ENCODE measurements around the gene GAMT. TPM values are rescaled to one million over a fixed set of nuclear protein-coding genes. Genes with fewer than 3 reads are reported as not detected.

Gene GAMT
- total and polyA plus RNA-seq, 2 donors (not counting 1 experiment from before 2014, with no cell fraction given): 20.0 to 44.1 TPM

- H3K36me3 ChIP-seq (ENCODE audit: control insufficient read depth, insufficient read depth, low read length): peaks cover 18% of the 10 kb centered on the region
- no peaks in the 10 kb centered on the region for H3K9me3 ChIP-seq (ENCODE audit: control insufficient read depth, insufficient read depth, low read depth, low read length)
- DNase-seq (ENCODE audit: low read depth in 2 of 2): peak; percentile 65 to 66
- peaks cover 3% of the 10 kb centered on the region for H4K20me1 ChIP-seq (ENCODE audit: control insufficient read depth, extremely low read depth, insufficient read depth, low read length)
- H3K4me1 ChIP-seq (ENCODE audit: control insufficient read depth, extremely low read depth, insufficient read depth, low read length): peaks cover 40% of the 10 kb centered on the region
- no peaks in the 10 kb centered on the region for H3K27me3 ChIP-seq (ENCODE audit: control insufficient read depth, insufficient read depth, low read length)
- peak overlapping the region; percentile 74 for H3K27ac ChIP-seq (ENCODE audit: insufficient read depth, low read length)
- H3K4me2 ChIP-seq (ENCODE audit: extremely low read depth, insufficient read depth, low read length): peak overlapping the region; percentile 48
- H3K9ac ChIP-seq (ENCODE audit: insufficient read depth, low read length): peak overlapping the region; percentile 54
- peaks cover 83% of the 10 kb centered on the region for H3K79me2 ChIP-seq (ENCODE audit: control insufficient read depth, insufficient read depth, low read length)
- peak overlapping the region in 1 of 4 experiments; percentile 22 for H3K4me3 ChIP-seq (replicated peaks in 1 of 4; ENCODE audit: control extremely low read depth in 1 of 4, insufficient read depth in 1 of 4, low read depth in 3 of 4, low read length in 4 of 4)
- H2AFZ ChIP-seq (ENCODE audit: low read length): no peak overlapping the region
- TF ChIP-seq EZH2 (IDR thresholded peaks at IDR 0.05; ENCODE audit: low read length, missing control alignments) (no peak), CTCF (conservative IDR thresholded peaks at IDR 0.05 in 1 of 2, IDR thresholded peaks at IDR 0.05 in 1 of 2; ENCODE audit: low read depth in 1 of 2, low read length in 2 of 2) (no peak)
These were observed 10.2 kb upstream of the GAMT start for GRCh38 chr19:1411255-1412191.

GRCh38 chr19:1410789-1411188 is 9.4 kb upstream of the GAMT start:
- H3K4me2 ChIP-seq (ENCODE audit: extremely low read depth, insufficient read depth, low read length): peak overlapping the region; percentile 82

More at GRCh38 chr19:1410789-1411188, 9.4 kb upstream of the GAMT start:
- peak overlapping the region; percentile 36 for H3K9ac ChIP-seq (ENCODE audit: insufficient read depth, low read length)
- no peaks in the 10 kb centered on the region for H3K27me3 ChIP-seq (ENCODE audit: control insufficient read depth, insufficient read depth, low read length)
- DNase-seq (ENCODE audit: low read depth in 2 of 2): no peak
- peaks cover 3% of the 10 kb centered on the region for H4K20me1 ChIP-seq (ENCODE audit: control insufficient read depth, extremely low read depth, insufficient read depth, low read length)
- H3K79me2 ChIP-seq (ENCODE audit: control insufficient read depth, insufficient read depth, low read length): peaks cover 76% of the 10 kb centered on the region
- no peaks in the 10 kb centered on the region for H3K9me3 ChIP-seq (ENCODE audit: control insufficient read depth, insufficient read depth, low read depth, low read length)
- H3K36me3 ChIP-seq (ENCODE audit: control insufficient read depth, insufficient read depth, low read length): peaks cover 15% of the 10 kb centered on the region
- peaks cover 33% of the 10 kb centered on the region for H3K4me1 ChIP-seq (ENCODE audit: control insufficient read depth, extremely low read depth, insufficient read depth, low read length)
- H2AFZ ChIP-seq (ENCODE audit: low read length): no peak overlapping the region
- no peak for TF ChIP-seq CTCF (conservative IDR thresholded peaks at IDR 0.05 in 1 of 2, IDR thresholded peaks at IDR 0.05 in 1 of 2; ENCODE audit: low read depth in 1 of 2, low read length in 2 of 2)
- TF ChIP-seq EZH2 (IDR thresholded peaks at IDR 0.05; ENCODE audit: low read length, missing control alignments): no peak
- H3K4me3 ChIP-seq (replicated peaks in 1 of 4; ENCODE audit: control extremely low read depth in 1 of 4, insufficient read depth in 1 of 4, low read depth in 3 of 4, low read length in 4 of 4): peak overlapping the region in 1 of 4 experiments; percentile 90
- peak overlapping the region; percentile 74 for H3K27ac ChIP-seq (ENCODE audit: insufficient read depth, low read length)
